Activated CD8-positive, alpha-beta memory T cell treated with anti-CD3 and anti-CD28 coated beads for 48 hours (primary cell): ENCODE results near the gene RAP1A.
"Not testable (repeated sequence)": the region's sequence is repeated elsewhere in the genome, so short reads cannot be mapped to it uniquely, and the experiment has no call there.

Source experiments
- DNase-seq, 3 experiments: peaks; one replicate each; pipeline ENCODE4 v3.0.0-alpha.2; 2020; ENCODE audit warnings: low read depth in 2 of 3, low spot score in 2 of 3

The RAP1A gene

GRCh38 chr1:111597426-111597825, 22.2 kb upstream of the RAP1A start:
- no peak for DNase-seq

- no peak for DNase-seq
Observed at GRCh38 chr1:111598544-111598943, 21.0 kb upstream of the RAP1A start.

- no peak for DNase-seq
Observed at GRCh38 chr1:111599781-111600693, 19.6 kb upstream of the RAP1A start.

- DNase-seq: no peak
Observed at GRCh38 chr1:111600886-111601386, 18.7 kb upstream of the RAP1A start.

GRCh38 chr1:111602302-111602701, 17.3 kb upstream of the RAP1A start:
- DNase-seq: no peak

GRCh38 chr1:111602974-111603373, 16.6 kb upstream of the RAP1A start:
- DNase-seq: no peak

- peak in 2 of 3 experiments; percentile 54 to 59 for DNase-seq
Observed at GRCh38 chr1:111603979-111604378, 15.6 kb upstream of the RAP1A start.

- DNase-seq: no peak
Observed at GRCh38 chr1:111604931-111605330, 14.7 kb upstream of the RAP1A start.

- no peak for DNase-seq
Observed at GRCh38 chr1:111605576-111605975, 14.0 kb upstream of the RAP1A start.

- not testable (repeated sequence) for DNase-seq
Observed at GRCh38 chr1:111606457-111607215, 13.0 kb upstream of the RAP1A start.

GRCh38 chr1:111608528-111608927, 11.1 kb upstream of the RAP1A start:
- DNase-seq: not testable (repeated sequence)

GRCh38 chr1:111611986-111612385, 7.6 kb upstream of the RAP1A start:
- no peak for DNase-seq

GRCh38 chr1:111615870-111616715, 3.5 kb upstream of the RAP1A start:
- no peak for DNase-seq

GRCh38 chr1:111618081-111618480, 1.5 kb upstream of the RAP1A start:
- no peak for DNase-seq

GRCh38 chr1:111618961-111619634, 491 bp upstream of the RAP1A start:
- no peak for DNase-seq

- DNase-seq: no peak
Observed at GRCh38 chr1:111620441-111620971, 917 bp downstream of the RAP1A start.

GRCh38 chr1:111621050-111621449, 1.5 kb downstream of the RAP1A start:
- no peak for DNase-seq

GRCh38 chr1:111622166-111622565, 2.6 kb downstream of the RAP1A start:
- no peak for DNase-seq

- no peak for DNase-seq
Observed at GRCh38 chr1:111624382-111624781, 4.8 kb downstream of the RAP1A start.

GRCh38 chr1:111625276-111625675, 5.7 kb downstream of the RAP1A start:
- no peak for DNase-seq
